DOHH2 (cell line): Measurements from ENCODE around the gene MLXIP.

Source experiments
- H3F3A ChIP-seq: fragments of 200-600 bp; sonication (generic), shearing (Covaris generic); 2 replicates; pipeline ENCODE4 v1.6.0; 2016; ENCODE audit warnings: antibody characterized with exemption, mild to moderate bottlenecking; ENCODE audit not compliant: control insufficient read depth, insufficient read depth
- H3K27ac ChIP-seq: fragments of 200-600 bp; sonication (generic); 2 replicates; pipeline ENCODE4 v1.5.1; 2014; ENCODE audit warnings: low read depth, mild to moderate bottlenecking, low read length, moderate library complexity
- H3K27me3 ChIP-seq: fragments of 200-600 bp; sonication (generic); 2 replicates; pipeline ENCODE4 v1.6.1; 2014; ENCODE audit warnings: mild to moderate bottlenecking, low read length, mixed read lengths; ENCODE audit not compliant: control insufficient read depth
- H3K36me3 ChIP-seq: fragments of 200-600 bp; sonication (generic); 2 replicates; pipeline ENCODE4 v1.6.1; 2014; ENCODE audit warnings: mild to moderate bottlenecking, low read length, moderate library complexity, mixed read lengths; ENCODE audit not compliant: control insufficient read depth
- H3K4me1 ChIP-seq: fragments of 200-600 bp; sonication (generic); 2 replicates; pipeline ENCODE4 v1.6.1; 2014; ENCODE audit warnings: mild to moderate bottlenecking, low read length, mixed read lengths; ENCODE audit not compliant: control insufficient read depth
- H3K4me2 ChIP-seq: fragments of 200-600 bp; sonication (generic); 2 replicates; pipeline ENCODE4 v1.6.0; 2014; ENCODE audit warnings: mild to moderate bottlenecking, low read length, moderate library complexity
- H3K4me3 ChIP-seq: fragments of 200-600 bp; sonication (generic); 2 replicates; pipeline ENCODE4 v1.5.1; 2014; ENCODE audit warnings: mild to moderate bottlenecking, low read length, mixed read lengths
- H3K79me2 ChIP-seq: fragments of 200-600 bp; sonication (generic); 2 replicates; pipeline ENCODE4 v1.6.1; 2014; ENCODE audit warnings: mild to moderate bottlenecking, low read length, mixed read lengths; ENCODE audit not compliant: control insufficient read depth
- H3K9me2 ChIP-seq: fragments of 200-600 bp; sonication (generic); replicated peaks from 2 replicates; pipeline ENCODE4 v1.6.1; 2014; ENCODE audit warnings: mild to moderate bottlenecking, low read length, mixed read lengths; ENCODE audit not compliant: control insufficient read depth
- H3K9me3 ChIP-seq: fragments of 200-600 bp; sonication (generic); 2 replicates; pipeline ENCODE4 v1.6.1; 2014; ENCODE audit warnings: antibody characterized with exemption, low read length, mixed read lengths; ENCODE audit not compliant: control insufficient read depth, insufficient read depth
- H4K20me1 ChIP-seq: fragments of 200-600 bp; sonication (generic); 2 replicates; pipeline ENCODE4 v1.6.0; 2014; ENCODE audit warnings: low read depth, mild to moderate bottlenecking, antibody characterized with exemption, low read length, moderate library complexity; ENCODE audit not compliant: control insufficient read depth, insufficient read depth
- CTCF ChIP-seq: fragments of 200-600 bp; sonication (generic); IDR thresholded peaks from one replicate; pipeline ENCODE4 v1.5.1; 2014; ENCODE audit warnings: antibody characterized with exemption, mild to moderate bottlenecking, low read depth, low read length; ENCODE audit not compliant: poor library complexity, severe bottlenecking
- EZH2phosphoT487 ChIP-seq: fragments of 200-600 bp; sonication (generic); IDR thresholded peaks from 2 replicates; pipeline ENCODE4 v1.6.1; 2017; ENCODE audit warnings: borderline replicate concordance, mild to moderate bottlenecking, antibody characterized with exemption, low read length, moderate library complexity, mixed read lengths

MLXIP gene

GRCh38 chr12:122045262-122045661, 33.3 kb upstream of the MLXIP start:
- Histone ChIP-seq H3K27ac (no peak overlapping the region), H3K4me3 (no peak overlapping the region), H3F3A (peaks cover 17% of the 10 kb centered on the region), H3K4me2 (no peak overlapping the region), H3K79me2 (peaks cover 40% of the 10 kb centered on the region), H3K36me3 (peaks cover 88% of the 10 kb centered on the region), H3K9me3 (no peaks in the 10 kb centered on the region), H3K4me1 (no peaks in the 10 kb centered on the region), H4K20me1 (peaks cover 3% of the 10 kb centered on the region; the same call in 1 of the 2 replicates), H3K9me2 (no peaks in the 10 kb centered on the region), H3K27me3 (no peaks in the 10 kb centered on the region)
- TF ChIP-seq EZH2phosphoT487 (no peak), CTCF (no peak)

GRCh38 chr12:122046145-122046544, 32.4 kb upstream of the MLXIP start:
- H3K27me3 ChIP-seq, result no peaks in the 10 kb centered on the region
- peaks cover 2% of the 10 kb centered on the region; the same call in 1 of the 2 replicates for H4K20me1 ChIP-seq
- H3F3A ChIP-seq, result peaks cover 20% of the 10 kb centered on the region
- H3K27ac ChIP-seq, result no peak overlapping the region
- H3K9me3 ChIP-seq, result no peaks in the 10 kb centered on the region
- H3K4me2 ChIP-seq, result no peak overlapping the region
- TF ChIP-seq CTCF (no peak), EZH2phosphoT487 (no peak)
- H3K4me3 ChIP-seq, result no peak overlapping the region
- no peaks in the 10 kb centered on the region for H3K4me1 ChIP-seq
- peaks cover 88% of the 10 kb centered on the region for H3K36me3 ChIP-seq
- H3K79me2 ChIP-seq, result peaks cover 36% of the 10 kb centered on the region
- no peaks in the 10 kb centered on the region for H3K9me2 ChIP-seq

GRCh38 chr12:122048151-122048550, 30.4 kb upstream of the MLXIP start:
- H4K20me1 ChIP-seq, result no peaks in the 10 kb centered on the region; the same call in 1 of the 2 replicates
- TF ChIP-seq CTCF, result no peak
- no peak for TF ChIP-seq EZH2phosphoT487
- peaks cover 25% of the 10 kb centered on the region for H3K79me2 ChIP-seq
- H3F3A ChIP-seq, result peaks cover 19% of the 10 kb centered on the region
- no peaks in the 10 kb centered on the region for H3K9me2 ChIP-seq
- H3K9me3 ChIP-seq, result no peaks in the 10 kb centered on the region
- no peak overlapping the region for H3K4me2 ChIP-seq
- H3K27ac ChIP-seq, result no peak overlapping the region
- peaks cover 77% of the 10 kb centered on the region for H3K36me3 ChIP-seq
- no peaks in the 10 kb centered on the region for H3K4me1 ChIP-seq
- H3K4me3 ChIP-seq, result no peak overlapping the region
- no peaks in the 10 kb centered on the region for H3K27me3 ChIP-seq

- TF ChIP-seq EZH2phosphoT487 (no peak), CTCF (no peak)
- Histone ChIP-seq H3K36me3 (peaks cover 79% of the 10 kb centered on the region), H3K4me1 (no peaks in the 10 kb centered on the region), H3K9me3 (no peaks in the 10 kb centered on the region), H3K27ac (no peak overlapping the region), H3K27me3 (no peaks in the 10 kb centered on the region), H4K20me1 (peaks cover 5% of the 10 kb centered on the region; the same call in 1 of the 2 replicates), H3K4me3 (no peak overlapping the region), H3K9me2 (no peaks in the 10 kb centered on the region), H3F3A (peaks cover 28% of the 10 kb centered on the region), H3K79me2 (peaks cover 26% of the 10 kb centered on the region), H3K4me2 (no peak overlapping the region)
These were observed 28.7 kb upstream of the MLXIP start for GRCh38 chr12:122049827-122050226.
